ENCODE results near the gene CEP43.

DNA sequence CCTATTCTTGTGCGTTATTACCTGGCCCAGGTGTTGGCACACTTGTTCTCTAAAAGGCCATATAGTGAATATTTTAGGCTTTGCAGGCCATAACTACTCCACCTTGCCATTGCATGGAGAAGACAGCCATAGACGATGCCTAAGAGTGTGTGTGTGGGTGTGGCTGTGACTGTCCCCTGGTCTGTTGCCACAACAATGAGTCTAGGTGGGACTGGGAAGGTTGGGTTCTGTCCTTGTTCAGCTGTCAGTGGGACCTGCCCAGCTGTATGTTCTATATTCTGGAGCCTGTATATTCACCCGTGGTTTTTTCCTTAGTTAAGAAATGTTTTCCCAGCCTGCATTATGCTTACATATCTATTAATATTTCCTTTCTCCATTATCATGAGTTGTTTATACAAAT, 38.6 kb downstream of the CEP43 start:
- TF ChIP-seq GATA2 (IDR thresholded peaks at IDR 0.05; ENCODE audit: low read depth, low read length) (no peak), GATA3 (IDR thresholded peaks at IDR 0.05; ENCODE audit: low read depth, low read length) (no peak)
